Neural cell (in vitro differentiated cells): ENCODE results near the gene TMEM123.
"Not testable (repeated sequence)": the region's sequence is repeated elsewhere in the genome, so short reads cannot be mapped to it uniquely, and the experiment has no call there.

ENCODE experiments used
- MXI1 ChIP-seq: fragments of 450-650 bp; conservative IDR thresholded peaks from 2 replicates; pipeline ENCODE4 v1.6.1; 2014; ENCODE audit warnings: antibody characterized with exemption, mild to moderate bottlenecking; ENCODE audit not compliant: poor library complexity, severe bottlenecking
- POLR2AphosphoS5 ChIP-seq: IDR thresholded peaks from 2 replicates; pipeline ENCODE4 v1.6.1; 2012
- SMC3 ChIP-seq: fragments of 450-650 bp; conservative IDR thresholded peaks from 2 replicates; pipeline ENCODE4 v1.6.1; 2014; ENCODE audit warnings: antibody characterized with exemption, mild to moderate bottlenecking, moderate library complexity; ENCODE audit not compliant: poor library complexity
- TAF1 ChIP-seq: IDR thresholded peaks from 2 replicates; pipeline ENCODE4 v1.6.1; 2012; ENCODE audit warnings: low read depth
- TF ChIP-seq, protein P1 (sequence below): fragments of 450-650 bp; IDR thresholded peaks from 2 replicates; pipeline ENCODE4 v1.5.1; 2014; ENCODE audit warnings: antibody characterized with exemption, mild to moderate bottlenecking, moderate library complexity; ENCODE audit not compliant: poor library complexity, severe bottlenecking

DNA sequence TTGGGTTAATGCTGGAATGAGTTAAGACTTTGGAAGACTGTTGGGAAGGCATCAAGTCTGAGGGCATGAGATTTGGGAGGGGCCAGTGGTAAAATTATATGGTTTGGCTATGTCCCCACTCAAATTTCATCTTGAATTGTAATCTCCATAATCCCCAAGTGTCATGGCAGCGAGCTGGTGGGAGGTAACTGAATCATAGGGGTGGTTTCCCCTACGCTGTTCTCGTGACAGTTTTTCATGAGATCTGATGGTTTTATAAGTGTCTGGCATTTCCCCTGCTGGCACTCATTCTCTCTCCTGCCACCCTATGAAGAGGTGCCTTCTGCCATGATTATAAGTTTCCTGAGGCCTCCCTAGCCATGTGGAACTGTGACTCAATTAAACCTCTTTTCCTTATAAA is 19.0 kb downstream of the TMEM123 start:
- not testable (repeated sequence) for TF ChIP-seq TAF1, SMC3, POLR2AphosphoS5, MXI1
- TF ChIP-seq, protein P1, sequence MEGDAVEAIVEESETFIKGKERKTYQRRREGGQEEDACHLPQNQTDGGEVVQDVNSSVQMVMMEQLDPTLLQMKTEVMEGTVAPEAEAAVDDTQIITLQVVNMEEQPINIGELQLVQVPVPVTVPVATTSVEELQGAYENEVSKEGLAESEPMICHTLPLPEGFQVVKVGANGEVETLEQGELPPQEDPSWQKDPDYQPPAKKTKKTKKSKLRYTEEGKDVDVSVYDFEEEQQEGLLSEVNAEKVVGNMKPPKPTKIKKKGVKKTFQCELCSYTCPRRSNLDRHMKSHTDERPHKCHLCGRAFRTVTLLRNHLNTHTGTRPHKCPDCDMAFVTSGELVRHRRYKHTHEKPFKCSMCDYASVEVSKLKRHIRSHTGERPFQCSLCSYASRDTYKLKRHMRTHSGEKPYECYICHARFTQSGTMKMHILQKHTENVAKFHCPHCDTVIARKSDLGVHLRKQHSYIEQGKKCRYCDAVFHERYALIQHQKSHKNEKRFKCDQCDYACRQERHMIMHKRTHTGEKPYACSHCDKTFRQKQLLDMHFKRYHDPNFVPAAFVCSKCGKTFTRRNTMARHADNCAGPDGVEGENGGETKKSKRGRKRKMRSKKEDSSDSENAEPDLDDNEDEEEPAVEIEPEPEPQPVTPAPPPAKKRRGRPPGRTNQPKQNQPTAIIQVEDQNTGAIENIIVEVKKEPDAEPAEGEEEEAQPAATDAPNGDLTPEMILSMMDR, result not testable (repeated sequence)
